Ishikawa (cell line): Measurements from ENCODE around the gene FADS2.

Experiments
- RAD21 ChIP-seq: IDR thresholded peaks from 2 replicates; pipeline ENCODE4 v1.6.1; 2012; ENCODE audit warnings: low read depth
- TAF1 ChIP-seq: IDR thresholded peaks from 2 replicates; pipeline ENCODE4 v1.6.1; 2012; ENCODE audit warnings: low read depth, mild to moderate bottlenecking
- TCF12 ChIP-seq: IDR thresholded peaks from 2 replicates; pipeline ENCODE4 v1.6.1; 2012; ENCODE audit warnings: low read depth
- TEAD4 ChIP-seq: IDR thresholded peaks from 2 replicates; pipeline ENCODE4 v1.6.1; 2012
- TF ChIP-seq, protein P1 (sequence below): IDR thresholded peaks from 2 replicates; pipeline ENCODE4 v1.6.1; 2012; ENCODE audit warnings: low read depth, mild to moderate bottlenecking

DNA sequence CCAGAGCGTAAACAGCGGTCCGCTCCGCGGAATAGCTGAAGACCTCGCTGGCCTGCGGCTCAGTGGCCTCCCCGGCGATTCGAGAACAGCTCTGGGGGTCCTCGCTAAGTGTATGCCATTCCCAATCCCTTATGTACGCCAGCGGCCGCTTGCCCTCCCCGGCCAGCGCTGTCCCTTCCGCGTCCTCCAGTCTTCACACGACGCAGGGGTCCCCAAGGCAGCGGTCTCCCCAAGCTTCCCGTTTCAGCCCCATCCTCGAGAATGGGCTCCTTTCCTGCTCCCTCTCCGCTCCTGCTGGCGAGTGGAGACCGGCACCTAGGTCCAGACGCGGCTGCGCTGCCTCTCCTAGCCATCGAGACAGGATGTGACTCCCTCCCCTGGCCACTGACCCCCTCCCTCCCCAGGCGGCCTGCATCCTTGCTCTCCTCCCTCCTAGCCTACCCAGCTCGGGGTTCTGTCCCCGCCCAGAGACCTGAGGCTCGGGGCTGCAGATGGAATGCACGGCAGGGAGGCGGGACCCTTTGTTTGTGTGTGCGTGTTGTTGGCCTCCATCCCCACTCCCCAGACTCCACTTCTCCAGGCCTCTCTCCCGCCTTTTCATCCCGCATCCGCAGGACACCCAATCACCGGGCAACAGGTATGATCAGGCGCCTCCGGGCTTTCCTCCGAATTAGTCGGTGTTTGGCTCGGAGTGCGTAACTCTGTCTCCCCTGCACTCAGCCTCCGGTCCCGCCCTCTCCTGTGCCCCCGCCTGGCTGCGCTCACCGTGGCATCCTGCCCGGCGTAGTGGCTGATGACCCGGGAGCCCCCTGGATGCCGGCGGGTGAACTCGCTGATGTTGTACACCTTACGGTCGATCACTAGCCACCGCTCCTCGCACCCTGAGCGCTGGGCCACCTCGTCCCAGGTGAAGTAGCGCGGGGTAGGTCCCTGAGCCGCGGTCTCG is 12.0 kb upstream of the FADS2 start:
- TF ChIP-seq TCF12 (no peak), TAF1 (no peak), TEAD4 (0 out of 2 replicates have a peak, but pooled peaks have one; percentile 5), RAD21 (no peak)
- TF ChIP-seq, protein P1, sequence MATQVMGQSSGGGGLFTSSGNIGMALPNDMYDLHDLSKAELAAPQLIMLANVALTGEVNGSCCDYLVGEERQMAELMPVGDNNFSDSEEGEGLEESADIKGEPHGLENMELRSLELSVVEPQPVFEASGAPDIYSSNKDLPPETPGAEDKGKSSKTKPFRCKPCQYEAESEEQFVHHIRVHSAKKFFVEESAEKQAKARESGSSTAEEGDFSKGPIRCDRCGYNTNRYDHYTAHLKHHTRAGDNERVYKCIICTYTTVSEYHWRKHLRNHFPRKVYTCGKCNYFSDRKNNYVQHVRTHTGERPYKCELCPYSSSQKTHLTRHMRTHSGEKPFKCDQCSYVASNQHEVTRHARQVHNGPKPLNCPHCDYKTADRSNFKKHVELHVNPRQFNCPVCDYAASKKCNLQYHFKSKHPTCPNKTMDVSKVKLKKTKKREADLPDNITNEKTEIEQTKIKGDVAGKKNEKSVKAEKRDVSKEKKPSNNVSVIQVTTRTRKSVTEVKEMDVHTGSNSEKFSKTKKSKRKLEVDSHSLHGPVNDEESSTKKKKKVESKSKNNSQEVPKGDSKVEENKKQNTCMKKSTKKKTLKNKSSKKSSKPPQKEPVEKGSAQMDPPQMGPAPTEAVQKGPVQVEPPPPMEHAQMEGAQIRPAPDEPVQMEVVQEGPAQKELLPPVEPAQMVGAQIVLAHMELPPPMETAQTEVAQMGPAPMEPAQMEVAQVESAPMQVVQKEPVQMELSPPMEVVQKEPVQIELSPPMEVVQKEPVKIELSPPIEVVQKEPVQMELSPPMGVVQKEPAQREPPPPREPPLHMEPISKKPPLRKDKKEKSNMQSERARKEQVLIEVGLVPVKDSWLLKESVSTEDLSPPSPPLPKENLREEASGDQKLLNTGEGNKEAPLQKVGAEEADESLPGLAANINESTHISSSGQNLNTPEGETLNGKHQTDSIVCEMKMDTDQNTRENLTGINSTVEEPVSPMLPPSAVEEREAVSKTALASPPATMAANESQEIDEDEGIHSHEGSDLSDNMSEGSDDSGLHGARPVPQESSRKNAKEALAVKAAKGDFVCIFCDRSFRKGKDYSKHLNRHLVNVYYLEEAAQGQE, result no peak
